HG02571 (cell line): ENCODE data around the gene TKTL1.

ENCODE experiments used
- ATAC-seq: cut with Tn5 transposase; IDR thresholded peaks from one replicate; pipeline ENCODE4 v1.9.1; 2021; ENCODE audit warnings: mild to moderate bottlenecking, moderate library complexity; ENCODE audit not compliant: unreplicated experiment

The TKTL1 gene

GRCh38 chrX:154309041-154309775, 13.6 kb downstream of the TKTL1 start:
- ATAC-seq, result no peak

DNA sequence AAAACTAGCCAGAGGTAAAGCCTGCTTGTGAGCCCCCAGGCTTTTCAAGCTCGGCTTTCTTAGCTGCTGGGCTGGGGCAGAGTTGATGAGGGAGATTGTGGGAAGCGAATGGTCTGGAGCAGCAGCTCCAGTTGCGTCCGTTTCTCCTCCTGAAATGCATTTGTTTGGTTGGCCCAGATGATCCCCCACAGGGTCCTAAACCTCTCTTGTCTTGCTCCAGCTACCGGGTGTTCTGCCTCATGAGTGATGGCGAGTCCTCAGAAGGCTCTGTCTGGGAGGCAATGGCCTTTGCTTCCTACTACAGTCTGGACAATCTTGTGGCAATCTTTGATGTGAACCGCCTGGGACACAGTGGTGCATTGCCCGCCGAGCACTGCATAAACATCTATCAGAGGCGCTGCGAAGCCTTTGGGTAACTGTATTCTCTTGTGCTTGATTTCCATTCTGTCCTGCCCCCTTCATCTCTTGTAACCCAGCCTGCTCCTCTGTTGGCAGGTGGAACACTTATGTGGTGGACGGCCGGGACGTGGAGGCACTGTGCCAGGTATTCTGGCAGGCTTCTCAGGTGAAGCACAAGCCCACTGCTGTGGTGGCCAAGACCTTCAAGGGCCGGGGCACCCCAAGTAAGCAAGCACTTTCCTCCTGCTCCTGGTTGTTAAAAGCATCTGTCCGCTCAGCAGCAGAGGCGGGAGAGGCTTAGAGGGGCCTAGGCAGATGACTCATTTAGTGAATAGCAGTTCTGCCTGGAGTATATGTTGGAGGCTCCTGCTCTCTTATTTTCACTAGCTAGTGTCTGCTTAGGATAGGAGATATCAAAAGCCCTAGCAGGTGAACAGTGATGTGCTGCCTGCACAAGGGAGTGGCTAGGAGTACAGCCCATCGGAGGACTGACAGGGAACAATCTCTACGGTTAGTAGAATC, 15.3 kb downstream of the TKTL1 start:
- ATAC-seq, result no peak

- no peak for ATAC-seq
These were observed 16.5 kb downstream of the TKTL1 start for GRCh38 chrX:154312116-154312515.

- no peak for ATAC-seq
These were observed 17.6 kb downstream of the TKTL1 start for GRCh38 chrX:154313147-154313546.

DNA sequence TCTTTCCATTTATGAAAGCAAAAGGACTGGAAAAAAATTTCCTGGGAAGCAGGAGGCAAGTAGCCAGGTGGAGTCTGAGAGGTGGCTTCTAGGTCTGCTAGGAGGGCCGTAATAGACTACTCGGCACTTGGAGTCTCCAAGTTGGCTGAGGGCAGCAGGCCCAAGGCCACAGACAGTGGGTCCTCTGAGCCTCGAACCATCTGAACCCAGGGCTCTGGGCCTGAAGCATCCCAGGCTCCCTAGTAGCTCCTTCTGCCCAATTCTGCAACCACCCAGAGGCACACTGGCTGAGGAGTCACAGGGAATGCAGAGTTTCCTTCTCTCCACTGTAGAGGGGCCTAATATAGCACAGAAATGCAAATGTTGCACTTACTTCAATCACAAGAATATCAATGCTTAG, 19.8 kb downstream of the TKTL1 start:
- no peak for ATAC-seq

DNA sequence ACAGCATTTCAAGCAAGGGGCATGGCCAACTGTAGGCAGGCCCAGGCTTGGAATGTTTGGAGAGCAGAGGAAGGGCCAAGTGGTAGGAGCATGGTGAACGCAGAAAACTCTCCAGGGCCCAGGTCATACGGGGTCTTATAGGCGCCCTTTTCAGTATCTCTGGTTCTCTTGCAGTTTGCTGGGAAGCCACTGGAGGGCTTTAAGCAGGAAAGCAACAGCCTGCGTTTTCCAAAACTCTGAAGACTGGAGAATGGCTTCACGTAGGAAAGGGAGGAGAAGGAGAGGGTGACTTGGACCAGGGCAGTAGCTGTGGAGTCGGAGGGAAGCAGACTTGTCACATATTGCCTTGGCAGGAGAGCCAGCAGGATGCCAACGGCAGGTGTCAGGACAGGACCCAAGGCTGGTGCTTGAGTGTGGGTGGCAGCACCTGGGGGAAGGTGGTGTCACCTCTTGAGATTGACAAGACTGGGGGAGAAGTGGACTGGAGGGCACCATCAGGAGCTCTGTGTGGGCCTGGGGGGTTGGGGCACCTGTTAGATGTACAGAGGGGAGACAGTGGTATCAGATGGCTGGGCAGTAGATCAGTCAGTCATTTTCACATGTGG, 21.9 kb downstream of the TKTL1 start:
- no peak for ATAC-seq

DNA sequence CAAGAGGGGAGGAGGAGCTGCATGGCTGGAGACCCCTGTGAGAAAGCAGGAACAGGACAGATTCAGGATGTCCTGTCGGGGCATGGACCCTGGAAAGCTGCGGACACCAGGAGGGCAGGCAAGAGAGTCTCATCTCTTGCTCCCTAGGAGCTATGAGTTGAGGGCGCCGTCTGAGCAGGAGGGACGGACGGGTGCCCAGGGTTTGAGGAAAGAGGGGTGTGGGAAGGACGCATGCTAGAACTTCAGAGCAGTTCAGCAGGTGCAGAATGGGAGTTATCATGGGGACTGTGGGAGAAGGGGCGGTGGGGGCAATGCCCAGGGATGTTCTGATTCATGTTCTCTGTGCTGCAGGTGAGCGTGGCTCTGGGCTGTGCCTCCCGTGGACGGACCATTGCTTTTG, 24.8 kb downstream of the TKTL1 start:
- ATAC-seq, result no peak

- no peak for ATAC-seq
These were observed 25.6 kb downstream of the TKTL1 start for GRCh38 chrX:154321152-154321551.

- no peak for ATAC-seq
These were observed 26.0 kb downstream of the TKTL1 start for GRCh38 chrX:154321594-154321993.

GRCh38 chrX:154322890-154323289, 27.3 kb downstream of the TKTL1 start:
- no peak for ATAC-seq

GRCh38 chrX:154323537-154323936, 27.9 kb downstream of the TKTL1 start:
- no peak for ATAC-seq

GRCh38 chrX:154325541-154325940, 29.9 kb downstream of the TKTL1 start:
- no peak for ATAC-seq

DNA sequence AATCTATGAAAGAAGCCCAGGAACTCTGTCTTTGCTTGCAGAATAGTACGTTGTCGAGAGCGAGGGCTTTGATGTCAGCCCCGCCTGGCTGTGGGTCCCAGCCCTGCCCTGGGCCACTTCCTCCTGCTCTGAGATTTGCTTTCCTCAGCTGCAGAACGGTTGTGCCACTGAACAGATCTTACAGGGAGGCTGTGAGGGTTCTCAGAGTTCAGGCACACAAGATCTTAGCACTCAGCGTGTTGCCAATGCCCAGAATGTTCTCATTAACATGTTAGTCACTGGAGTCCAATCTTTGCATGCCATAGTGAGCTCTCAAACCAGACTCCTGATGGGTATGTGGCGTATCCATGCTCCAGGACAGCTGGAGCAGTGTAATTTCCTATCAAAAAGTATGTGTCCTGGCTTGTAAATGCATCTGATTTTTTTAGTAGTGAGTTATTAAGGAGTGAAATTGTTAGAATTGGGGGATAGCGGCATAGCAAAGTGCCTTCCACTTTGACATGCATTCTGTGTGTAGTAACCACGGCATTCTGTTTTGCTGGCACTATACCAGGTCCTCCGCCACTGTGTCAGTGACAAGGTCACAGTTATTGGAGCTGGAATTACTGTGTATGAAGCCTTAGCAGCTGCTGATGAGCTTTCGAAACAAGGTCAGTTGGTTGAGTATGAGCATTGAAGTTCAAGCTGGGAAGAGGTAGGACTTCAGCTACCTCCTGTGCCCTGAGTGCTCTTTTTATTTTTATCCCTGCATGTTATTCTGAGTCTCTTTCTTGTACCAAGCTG, 31.6 kb downstream of the TKTL1 start:
- no peak for ATAC-seq

GRCh38 chrX:154328646-154329045, 33.1 kb downstream of the TKTL1 start:
- ATAC-seq, result no peak

- ATAC-seq, result no peak
These were observed 33.7 kb downstream of the TKTL1 start for GRCh38 chrX:154329294-154329693.

DNA sequence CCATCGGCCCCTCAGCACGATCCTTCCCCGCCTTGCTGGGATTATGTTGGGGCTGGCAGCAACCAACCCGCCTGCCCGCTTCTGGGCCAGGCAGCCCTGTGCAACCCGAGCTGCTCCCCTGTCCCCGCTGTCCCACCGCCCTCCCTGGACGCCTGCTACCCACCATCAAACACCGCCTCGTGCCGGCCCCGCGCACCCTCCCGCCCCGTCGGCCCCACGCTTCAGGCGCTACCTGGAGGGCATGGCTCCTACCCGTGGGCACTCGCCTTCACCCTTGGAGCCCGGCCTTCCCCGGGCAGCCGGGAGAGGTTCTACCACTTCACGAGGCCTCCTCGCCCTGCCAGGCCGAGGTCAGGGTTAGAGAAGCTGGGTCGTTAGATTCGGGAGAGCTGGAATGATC, 37.0 kb downstream of the TKTL1 start:
- ATAC-seq, result no peak

DNA sequence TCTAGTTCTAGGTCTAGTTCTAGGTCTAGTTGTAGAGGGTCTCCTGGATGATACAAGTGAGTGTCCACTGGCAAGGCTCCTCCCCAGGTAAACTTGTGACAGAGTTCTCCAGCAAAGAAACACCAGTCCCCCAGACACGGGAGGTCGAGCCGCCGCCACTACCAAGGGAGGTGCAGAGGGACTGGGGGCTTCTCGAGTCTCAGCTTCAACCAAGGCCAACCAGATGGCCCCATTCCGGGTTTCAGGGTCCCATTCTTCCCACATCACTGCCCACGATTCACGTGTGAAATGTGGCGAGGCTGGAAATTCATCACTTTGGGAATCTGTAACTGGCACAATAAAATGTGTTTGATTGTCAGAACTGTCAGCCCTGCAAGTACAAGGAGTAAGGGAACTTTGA, 37.5 kb downstream of the TKTL1 start:
- ATAC-seq, result no peak

- no peak for ATAC-seq
These were observed 38.3 kb downstream of the TKTL1 start for GRCh38 chrX:154333837-154334271.

GRCh38 chrX:154334496-154334895, 38.9 kb downstream of the TKTL1 start:
- no peak for ATAC-seq

DNA sequence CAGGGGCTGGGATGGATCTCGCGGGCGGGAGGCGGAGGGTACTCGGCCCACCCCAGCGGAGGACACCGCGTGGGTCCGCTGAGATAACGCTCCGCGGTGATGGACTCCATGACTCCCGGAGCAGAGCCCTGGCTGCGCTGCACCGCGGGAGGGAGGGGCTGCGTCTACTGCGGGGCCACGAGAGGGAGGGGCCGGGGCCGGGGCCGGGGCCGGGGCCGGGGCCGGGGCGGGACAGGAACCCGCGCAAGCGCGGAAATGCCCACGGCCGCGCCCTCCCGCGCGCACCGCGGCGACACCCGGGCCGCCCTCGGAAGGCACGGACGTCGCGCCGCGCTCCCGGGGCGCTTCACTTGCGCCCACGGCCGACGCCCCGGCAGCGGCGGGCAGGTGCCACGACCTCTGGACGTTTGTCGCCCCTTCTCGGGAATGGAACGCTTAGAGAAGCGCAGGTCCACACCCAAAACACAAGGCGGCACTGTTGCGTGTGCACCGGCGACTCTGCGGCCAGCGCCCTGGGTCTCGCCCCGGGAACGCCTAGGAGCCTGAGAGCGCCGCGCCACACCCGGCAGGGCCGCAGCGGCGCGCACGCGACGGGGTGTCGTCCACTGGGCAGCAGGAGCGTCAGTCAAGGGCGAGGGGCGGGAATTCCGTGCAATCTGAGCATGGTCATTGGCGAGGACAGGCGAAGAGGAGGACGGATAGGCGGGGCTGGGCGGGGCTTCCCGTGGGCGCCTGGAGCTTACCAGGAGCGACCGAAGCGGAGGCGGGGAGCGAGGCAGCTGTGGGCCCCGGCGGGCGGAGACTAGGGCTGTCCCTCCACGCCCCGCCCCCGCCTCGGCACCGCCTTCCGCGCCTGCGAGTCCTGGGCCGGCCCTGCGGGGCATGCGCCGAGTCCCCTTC, 46.1 kb downstream of the TKTL1 start:
- ATAC-seq, result peak; percentile 70
